Breast epithelium (tissue), 4 donors: ENCODE results near the gene NOL9. TPM values are rescaled to one million over a fixed set of nuclear protein-coding genes. Genes with fewer than 3 reads are reported as not detected.
A peak's percentile ranks its signal among the peaks of the same experiment; 100 is the strongest.

Experiments
- DNase-seq, 2 donors: peaks; one replicate each; pipeline ENCODE4 v3.0.0-alpha.2; 2019; ENCODE audit warnings: low spot score in 2 of 2
- H3K27ac ChIP-seq, 2 donors: fragments of 200-600 bp; sonication (generic) in 1 of 2; one replicate each; pipeline ENCODE4 v1.5.1; 2016 to 2019; ENCODE audit warnings: mild to moderate bottlenecking in 1 of 2
- H3K27me3 ChIP-seq, 2 donors: fragments of 200-600 bp; sonication (generic) in 1 of 2; one replicate each; pipeline versions ENCODE4 v1.5.1 to v1.6.0; 2017 to 2019; ENCODE audit warnings: control low read depth in 1 of 2, mild to moderate bottlenecking in 1 of 2
- H3K36me3 ChIP-seq: fragments of 200-600 bp; one replicate; pipeline ENCODE4 v1.5.1; 2019
- H3K4me1 ChIP-seq, 2 donors: fragments of 200-600 bp; sonication (generic); one replicate each; pipeline ENCODE4 v1.5.1; 2016 to 2019; ENCODE audit warnings: control low read depth in 1 of 2
- H3K4me3 ChIP-seq, 3 donors: fragments of 200-600 bp; sonication (generic); 1 replicate in 2 of 3; 2 replicates in 1 of 3; pipeline ENCODE4 v1.5.1; 2016 to 2019; ENCODE audit warnings: mild to moderate bottlenecking in 3 of 3, moderate library complexity in 2 of 3
- H3K9me3 ChIP-seq, 2 donors: fragments of 200-600 bp; sonication (generic) in 1 of 2; one replicate each; pipeline ENCODE4 v1.5.1; 2016 to 2019; ENCODE audit warnings: control low read depth in 1 of 2
- CTCF ChIP-seq, 3 donors: fragments of 450-650 bp; IDR thresholded peaks; one replicate each; pipeline ENCODE4 v1.5.1; 2016 to 2017; ENCODE audit warnings: antibody characterized with exemption in 3 of 3, mild to moderate bottlenecking in 3 of 3, moderate library complexity in 3 of 3
- POLR2A ChIP-seq: fragments of 450-650 bp; IDR thresholded peaks from one replicate; pipeline ENCODE4 v1.6.1; 2016; ENCODE audit warnings: antibody characterized with exemption, mild to moderate bottlenecking, moderate library complexity
- POLR2AphosphoS5 ChIP-seq, 3 donors: sonication (generic); formaldehyde crosslinking; IDR thresholded peaks; one replicate each; pipeline ENCODE4 v1.6.1; 2017; ENCODE audit warnings: antibody characterized with exemption in 3 of 3
- intact Hi-C: fragments of 100-400 bp; cut with DNase I; formaldehyde crosslinking; loops from one replicate; pipeline ENCODE4 v1.15.1; 2023; ENCODE audit warnings: low total_unique reads
- total RNA-seq, 3 donors: library from RNA; depleted of rRNA; stranded (reverse); fragments of >200 nt; gene quantifications; one replicate each; pipeline ENCODE4 v1.1.0, GENCODE V29; 2016

NOL9 gene
- total RNA-seq, 3 donors from 2014 or later, result 14.7 to 29.6 (median 25.2) TPM

- Histone ChIP-seq H3K4me1 (peaks cover 7 to 8% of the 10 kb centered on the region in 2 donors), H3K27ac (peak within 1 kb of the TSS; percentile 82 to 85), H3K4me3 (peak within 1 kb of the TSS; percentile 97 to 99 (median 97)), H3K27me3 (no peaks in the 10 kb centered on the region), H3K9me3 (no peaks in the 10 kb centered on the region), H3K36me3 (no peaks in the 10 kb centered on the region)
- DNase-seq, result peak in 1 of 2 donors; percentile 31
- intact Hi-C loops, result loop anchor here (10.0 kb wide), 1 partner anchor 70 kb away; the partner anchor contains the start of gene THAP3
- TF ChIP-seq POLR2A, result no peak
- TF ChIP-seq POLR2AphosphoS5 (IDR thresholded peaks at IDR 0.05), result no peak
Observed at GRCh38 chr1:6554907-6555778, 830 bp upstream of the NOL9 start, which contains the start of gene TAS1R1. TSS of gene TAS1R1 (plus strand) at chr1:6555307. CDS start at chr1:6555374, 67 bp downstream.

- DNase-seq, result no peak
- TF ChIP-seq POLR2AphosphoS5 (IDR thresholded peaks at IDR 0.05) (no peak), CTCF (IDR thresholded peaks at IDR 0.05) (no peak), POLR2A (no peak)
- no peak overlapping the region for H3K27ac ChIP-seq
- no peaks in the 10 kb centered on the region for H3K4me1 ChIP-seq
- intact Hi-C loops, result no loop called here
- no peaks in the 10 kb centered on the region for H3K27me3 ChIP-seq
- H3K36me3 ChIP-seq, result no peaks in the 10 kb centered on the region
- H3K9me3 ChIP-seq, result no peaks in the 10 kb centered on the region
- no peak overlapping the region for H3K4me3 ChIP-seq
Observed at GRCh38 chr1:6547301-6547700, 7.0 kb downstream of the NOL9 start.

- Histone ChIP-seq H3K36me3 (no peaks in the 10 kb centered on the region), H3K27ac (no peak overlapping the region), H3K4me1 (no peaks in the 10 kb centered on the region), H3K9me3 (no peaks in the 10 kb centered on the region), H3K27me3 (no peaks in the 10 kb centered on the region), H3K4me3 (no peak overlapping the region)
- intact Hi-C loops, result no loop called here
- DNase-seq, result no peak
- TF ChIP-seq CTCF (IDR thresholded peaks at IDR 0.05) (no peak), POLR2AphosphoS5 (IDR thresholded peaks at IDR 0.05) (no peak), POLR2A (no peak)
Observed at GRCh38 chr1:6546326-6546725, 8.0 kb downstream of the NOL9 start.

- H3K27me3 ChIP-seq, result no peaks in the 10 kb centered on the region
- H3K4me3 ChIP-seq, result no peak overlapping the region
- H3K9me3 ChIP-seq, result no peaks in the 10 kb centered on the region
- no peak for TF ChIP-seq POLR2A
- no peak for TF ChIP-seq POLR2AphosphoS5 (IDR thresholded peaks at IDR 0.05)
- no peak for TF ChIP-seq CTCF (IDR thresholded peaks at IDR 0.05)
- no peaks in the 10 kb centered on the region for H3K36me3 ChIP-seq
- H3K4me1 ChIP-seq, result no peaks in the 10 kb centered on the region
- H3K27ac ChIP-seq, result no peak overlapping the region
- intact Hi-C loops, result no loop called here
- no peak for DNase-seq
Observed at GRCh38 chr1:6545276-6546112, 8.8 kb downstream of the NOL9 start.

- no peak overlapping the region for H3K4me3 ChIP-seq
- TF ChIP-seq POLR2AphosphoS5 (IDR thresholded peaks at IDR 0.05), result no peak
- TF ChIP-seq POLR2A, result no peak
- no peak for TF ChIP-seq CTCF (IDR thresholded peaks at IDR 0.05)
- H3K27me3 ChIP-seq, result no peaks in the 10 kb centered on the region
- no peak overlapping the region for H3K27ac ChIP-seq
- no peaks in the 10 kb centered on the region for H3K9me3 ChIP-seq
- no peaks in the 10 kb centered on the region for H3K36me3 ChIP-seq
- no peak for DNase-seq
- intact Hi-C loops, result no loop called here
- no peaks in the 10 kb centered on the region for H3K4me1 ChIP-seq
Observed at GRCh38 chr1:6544831-6545230, 9.5 kb downstream of the NOL9 start.
